Subcutaneous abdominal adipose tissue (tissue), 5 donors: ENCODE measurements around the gene NFIB.

Experiments
- H3K27ac ChIP-seq: one replicate; pipeline ENCODE4 v1.7.0; 2013; ENCODE audit warnings: low read depth, mild to moderate bottlenecking, inconsistent platforms, low read length, moderate library complexity
- H3K27me3 ChIP-seq, 5 donors: one replicate each; pipeline ENCODE4 v1.7.0; 2013; ENCODE audit warnings: low read length in 5 of 5, inconsistent platforms in 1 of 5; ENCODE audit not compliant: control insufficient read depth in 5 of 5, insufficient read depth in 4 of 5
- H3K36me3 ChIP-seq, 5 donors: one replicate each; pipeline ENCODE4 v1.7.0; 2013; ENCODE audit warnings: low read length in 5 of 5; ENCODE audit not compliant: control insufficient read depth in 5 of 5, insufficient read depth in 5 of 5
- H3K4me1 ChIP-seq, 5 donors: one replicate each; pipeline ENCODE4 v1.7.0; 2013; ENCODE audit warnings: low read length in 5 of 5, mild to moderate bottlenecking in 3 of 5, moderate library complexity in 1 of 5; ENCODE audit not compliant: control insufficient read depth in 5 of 5, insufficient read depth in 5 of 5
- H3K4me3 ChIP-seq, 5 donors: one replicate each; pipeline ENCODE4 v1.7.0; 2013; ENCODE audit warnings: low read length in 5 of 5, low read depth in 1 of 5
- H3K9ac ChIP-seq, 5 donors: one replicate each; pipeline ENCODE4 v1.7.0; 2013; ENCODE audit warnings: low read length in 5 of 5, mild to moderate bottlenecking in 4 of 5, moderate library complexity in 3 of 5
- H3K9me3 ChIP-seq, 5 donors: one replicate each; pipeline ENCODE4 v1.7.0; 2013; ENCODE audit warnings: low read length in 5 of 5; ENCODE audit not compliant: control insufficient read depth in 5 of 5
- donor health status: healthy.
- donor health status: healthy.
- donor health status: healthy.
- donor health status: healthy.
- donor health status: healthy.

Gene NFIB

GRCh38 chr9:14156046-14156445, 157.9 kb downstream of the NFIB start:
- H3K4me3 ChIP-seq = no peak overlapping the region
- H3K27ac ChIP-seq = peak overlapping the region; percentile 32
- no peaks in the 10 kb centered on the region for H3K27me3 ChIP-seq
- H3K9me3 ChIP-seq = no peaks in the 10 kb centered on the region
- H3K36me3 ChIP-seq = no peaks in the 10 kb centered on the region
- peaks cover 0 to 37% (median 23%) of the 10 kb centered on the region in 5 donors for H3K4me1 ChIP-seq
- H3K9ac ChIP-seq = no peak overlapping the region

DNA sequence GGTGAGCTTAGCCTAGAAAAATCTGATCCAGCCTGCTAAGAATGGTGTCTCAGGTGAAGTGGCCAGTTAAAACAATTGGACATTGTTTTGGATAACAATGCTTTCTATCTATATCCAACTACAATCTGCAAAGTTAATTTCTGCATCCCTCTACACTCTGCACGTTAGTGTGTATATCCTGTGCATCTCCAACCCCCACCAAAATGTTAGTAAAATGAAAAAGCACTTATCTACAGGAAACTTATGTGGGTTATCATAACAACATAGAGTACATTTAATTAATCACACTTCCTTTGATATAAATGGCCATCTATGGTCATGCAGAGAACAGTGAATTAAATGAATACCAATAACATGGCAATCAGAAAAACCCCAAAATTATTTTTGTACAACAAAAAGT, 158.7 kb downstream of the NFIB start:
- peaks cover 0 to 33% (median 24%) of the 10 kb centered on the region in 5 donors for H3K4me1 ChIP-seq
- no peak overlapping the region for H3K4me3 ChIP-seq
- no peaks in the 10 kb centered on the region for H3K27me3 ChIP-seq
- no peaks in the 10 kb centered on the region for H3K36me3 ChIP-seq
- no peaks in the 10 kb centered on the region for H3K9me3 ChIP-seq
- H3K27ac ChIP-seq = peak overlapping the region; percentile 32
- H3K9ac ChIP-seq = no peak overlapping the region

- Histone ChIP-seq H3K27me3 (no peaks in the 10 kb centered on the region), H3K4me1 (peaks cover 0 to 29% (median 23%) of the 10 kb centered on the region in 5 donors), H3K9me3 (no peaks in the 10 kb centered on the region), H3K36me3 (no peaks in the 10 kb centered on the region), H3K4me3 (peak overlapping the region in 1 of 5 donors; percentile 7), H3K27ac (peak overlapping the region; percentile 15), H3K9ac (no peak overlapping the region)
These were observed 160.6 kb downstream of the NFIB start for GRCh38 chr9:14153310-14153720.

DNA sequence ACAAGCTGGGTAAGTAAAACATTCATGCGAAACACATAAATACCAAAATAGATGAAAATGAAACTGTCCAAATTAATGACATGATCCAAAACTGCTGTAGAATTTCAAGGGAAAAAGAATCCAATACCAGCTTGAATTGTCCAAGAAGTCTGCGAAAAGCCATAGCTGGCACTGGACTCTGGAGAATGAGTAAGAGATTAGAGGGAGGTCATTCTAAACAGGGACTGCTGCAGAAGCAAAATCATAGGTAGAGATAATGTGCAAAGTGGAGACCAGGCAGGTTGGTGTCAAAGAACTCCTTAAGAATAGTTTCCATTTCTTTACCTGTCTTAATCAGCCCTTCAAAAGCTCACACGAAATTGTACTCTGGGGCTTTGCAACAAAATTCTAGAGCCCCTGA, 162.5 kb downstream of the NFIB start:
- H3K27ac ChIP-seq = no peak overlapping the region
- H3K9ac ChIP-seq = no peak overlapping the region
- H3K27me3 ChIP-seq = no peaks in the 10 kb centered on the region
- H3K4me3 ChIP-seq = no peak overlapping the region
- H3K36me3 ChIP-seq = no peaks in the 10 kb centered on the region
- H3K4me1 ChIP-seq = peaks cover 0 to 24% (median 16%) of the 10 kb centered on the region in 5 donors
- H3K9me3 ChIP-seq = no peaks in the 10 kb centered on the region

DNA sequence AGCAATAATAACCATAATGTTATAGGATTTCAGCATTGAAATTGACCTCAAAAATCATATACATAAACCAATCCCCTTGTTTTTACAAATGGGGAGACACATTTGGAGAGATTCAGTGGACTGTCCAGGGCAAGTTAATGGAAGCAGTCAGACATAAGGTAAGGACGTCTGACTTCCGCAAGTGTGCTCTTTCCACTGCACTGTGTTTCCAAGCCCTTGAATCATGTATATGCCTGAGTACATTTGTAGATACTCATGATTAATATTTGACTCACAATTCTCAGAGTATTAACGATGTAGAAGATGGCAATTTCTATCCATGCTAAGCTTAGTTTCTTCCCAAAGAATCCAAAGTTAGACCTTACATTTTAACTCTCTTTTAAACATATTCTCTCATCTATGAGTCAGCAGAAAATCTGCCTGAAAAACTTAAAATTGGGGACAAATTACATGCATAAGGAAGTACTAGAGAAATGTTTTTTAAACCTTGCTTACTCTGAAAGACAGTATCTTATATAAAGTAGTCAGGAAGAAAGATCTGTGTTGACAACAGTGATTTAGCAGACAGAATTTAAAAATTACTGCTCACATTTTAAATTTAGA, 165.3 kb downstream of the NFIB start:
- H3K9ac ChIP-seq = no peak overlapping the region
- H3K4me3 ChIP-seq = no peak overlapping the region
- H3K27ac ChIP-seq = no peak overlapping the region
- H3K4me1 ChIP-seq = peaks cover 0 to 12% (median 11%) of the 10 kb centered on the region in 5 donors
- no peaks in the 10 kb centered on the region for H3K9me3 ChIP-seq
- peaks cover 0 to 4% (median 0%) of the 10 kb centered on the region in 5 donors for H3K36me3 ChIP-seq
- no peaks in the 10 kb centered on the region for H3K27me3 ChIP-seq

DNA sequence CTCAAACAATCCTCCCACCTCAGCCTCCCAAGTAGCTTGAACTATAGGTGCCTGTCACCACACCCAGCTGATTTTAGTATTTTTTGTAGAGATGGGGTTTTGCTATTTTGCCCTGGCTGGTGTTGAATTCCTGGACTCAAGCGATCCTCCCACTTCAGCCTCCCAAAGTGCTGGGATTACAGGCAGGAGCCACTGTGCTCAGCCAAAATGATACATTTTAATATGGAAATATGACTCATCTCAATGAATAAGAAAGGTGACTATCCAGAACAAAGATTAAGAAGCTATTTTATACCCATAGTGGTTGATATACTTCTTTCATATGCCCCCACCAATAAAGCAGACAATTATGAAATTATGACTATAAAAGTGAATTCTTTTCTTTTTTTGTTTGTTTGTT, 166.2 kb downstream of the NFIB start:
- H3K27ac ChIP-seq = no peak overlapping the region
- no peak overlapping the region for H3K9ac ChIP-seq
- H3K36me3 ChIP-seq = peaks cover 0 to 4% (median 0%) of the 10 kb centered on the region in 5 donors
- H3K4me1 ChIP-seq = peaks cover 0 to 11% (median 5%) of the 10 kb centered on the region in 5 donors
- H3K27me3 ChIP-seq = no peaks in the 10 kb centered on the region
- no peak overlapping the region for H3K4me3 ChIP-seq
- no peaks in the 10 kb centered on the region for H3K9me3 ChIP-seq

GRCh38 chr9:14146201-14146874, 167.6 kb downstream of the NFIB start:
- Histone ChIP-seq H3K9me3 (no peaks in the 10 kb centered on the region), H3K4me3 (no peak overlapping the region), H3K36me3 (peaks cover 0 to 4% (median 0%) of the 10 kb centered on the region in 5 donors), H3K9ac (no peak overlapping the region), H3K27me3 (no peaks in the 10 kb centered on the region), H3K4me1 (peaks cover 0 to 5% (median 2%) of the 10 kb centered on the region in 5 donors), H3K27ac (no peak overlapping the region)

GRCh38 chr9:14144215-14144614, 169.7 kb downstream of the NFIB start:
- H3K36me3 ChIP-seq = peaks cover 0 to 4% (median 0%) of the 10 kb centered on the region in 5 donors
- no peak overlapping the region for H3K9ac ChIP-seq
- no peak overlapping the region for H3K27ac ChIP-seq
- H3K9me3 ChIP-seq = no peaks in the 10 kb centered on the region
- H3K4me1 ChIP-seq = peaks cover 0 to 4% (median 0%) of the 10 kb centered on the region in 5 donors
- no peak overlapping the region for H3K4me3 ChIP-seq
- H3K27me3 ChIP-seq = no peaks in the 10 kb centered on the region

- Histone ChIP-seq H3K9me3 (no peaks in the 10 kb centered on the region), H3K9ac (no peak overlapping the region)
These were observed 172.2 kb downstream of the NFIB start for GRCh38 chr9:14141699-14142098.

GRCh38 chr9:14140096-14140697, 173.7 kb downstream of the NFIB start:
- no peaks in the 10 kb centered on the region for H3K27me3 ChIP-seq
- no peak overlapping the region for H3K9ac ChIP-seq
- H3K27ac ChIP-seq = no peak overlapping the region
- no peak overlapping the region for H3K4me3 ChIP-seq
- peaks cover 0 to 10% (median 0%) of the 10 kb centered on the region in 5 donors for H3K4me1 ChIP-seq
- H3K36me3 ChIP-seq = peaks cover 0 to 4% (median 0%) of the 10 kb centered on the region in 5 donors
- H3K9me3 ChIP-seq = no peaks in the 10 kb centered on the region

More at GRCh38 chr9:14141699-14142098, 172.2 kb downstream of the NFIB start:
- Histone ChIP-seq H3K27me3 (no peaks in the 10 kb centered on the region), H3K36me3 (peaks cover 0 to 4% (median 0%) of the 10 kb centered on the region in 5 donors), H3K4me3 (no peak overlapping the region), H3K4me1 (peaks cover 0 to 10% (median 0%) of the 10 kb centered on the region in 5 donors), H3K27ac (no peak overlapping the region)
